ENCODE results near the gene ZBTB34. TPM values are rescaled to one million over a fixed set of nuclear protein-coding genes. Genes with fewer than 3 reads are reported as not detected.

Gene ZBTB34
- total RNA-seq, 6 donors from 2014 or later = 9.5 to 21.3 (median 13.5) TPM

DNA sequence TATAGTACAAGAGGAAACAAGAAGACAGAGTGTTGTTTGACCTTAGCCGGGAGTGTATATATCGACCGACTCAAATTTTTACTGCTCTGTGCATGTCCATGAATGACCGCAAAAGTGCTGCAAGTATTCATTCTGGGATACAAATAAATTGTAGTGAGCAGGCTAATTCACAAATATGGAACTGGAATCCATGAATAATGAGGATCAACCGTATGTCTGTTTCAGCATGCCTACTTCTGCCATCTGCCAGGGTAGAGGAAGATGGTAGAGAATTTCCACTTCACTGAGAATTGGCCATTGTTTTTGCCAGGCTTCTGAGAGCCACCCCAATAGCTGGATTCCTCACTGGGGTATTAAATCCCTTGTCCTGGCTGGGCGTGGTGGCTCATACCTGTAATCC lies 45.7 kb downstream of the ZBTB34 start:
- Histone ChIP-seq H3K4me3 (no peak overlapping the region), H3K4me1 (no peaks in the 10 kb centered on the region), H3K27me3 (no peaks in the 10 kb centered on the region), H3K36me3 (no peaks in the 10 kb centered on the region), H3K9me3 (peaks cover 0 to 8% (median 0%) of the 10 kb centered on the region in 4 donors), H3K27ac (no peak overlapping the region)
- TF ChIP-seq, protein P1, sequence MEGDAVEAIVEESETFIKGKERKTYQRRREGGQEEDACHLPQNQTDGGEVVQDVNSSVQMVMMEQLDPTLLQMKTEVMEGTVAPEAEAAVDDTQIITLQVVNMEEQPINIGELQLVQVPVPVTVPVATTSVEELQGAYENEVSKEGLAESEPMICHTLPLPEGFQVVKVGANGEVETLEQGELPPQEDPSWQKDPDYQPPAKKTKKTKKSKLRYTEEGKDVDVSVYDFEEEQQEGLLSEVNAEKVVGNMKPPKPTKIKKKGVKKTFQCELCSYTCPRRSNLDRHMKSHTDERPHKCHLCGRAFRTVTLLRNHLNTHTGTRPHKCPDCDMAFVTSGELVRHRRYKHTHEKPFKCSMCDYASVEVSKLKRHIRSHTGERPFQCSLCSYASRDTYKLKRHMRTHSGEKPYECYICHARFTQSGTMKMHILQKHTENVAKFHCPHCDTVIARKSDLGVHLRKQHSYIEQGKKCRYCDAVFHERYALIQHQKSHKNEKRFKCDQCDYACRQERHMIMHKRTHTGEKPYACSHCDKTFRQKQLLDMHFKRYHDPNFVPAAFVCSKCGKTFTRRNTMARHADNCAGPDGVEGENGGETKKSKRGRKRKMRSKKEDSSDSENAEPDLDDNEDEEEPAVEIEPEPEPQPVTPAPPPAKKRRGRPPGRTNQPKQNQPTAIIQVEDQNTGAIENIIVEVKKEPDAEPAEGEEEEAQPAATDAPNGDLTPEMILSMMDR (IDR thresholded peaks at IDR 0.05) = no peak
- TF ChIP-seq EP300 (IDR thresholded peaks at IDR 0.05) = no peak
- no peak for TF ChIP-seq POLR2A (IDR thresholded peaks at IDR 0.05)
- no peak for DNase-seq
- WGBS, 2 donors = 61 to 78% methylated on average over 6 of the region's 6 CpGs
- no peak for ATAC-seq (ENCODE audit: low FRiP score in 2 of 2)

DNA sequence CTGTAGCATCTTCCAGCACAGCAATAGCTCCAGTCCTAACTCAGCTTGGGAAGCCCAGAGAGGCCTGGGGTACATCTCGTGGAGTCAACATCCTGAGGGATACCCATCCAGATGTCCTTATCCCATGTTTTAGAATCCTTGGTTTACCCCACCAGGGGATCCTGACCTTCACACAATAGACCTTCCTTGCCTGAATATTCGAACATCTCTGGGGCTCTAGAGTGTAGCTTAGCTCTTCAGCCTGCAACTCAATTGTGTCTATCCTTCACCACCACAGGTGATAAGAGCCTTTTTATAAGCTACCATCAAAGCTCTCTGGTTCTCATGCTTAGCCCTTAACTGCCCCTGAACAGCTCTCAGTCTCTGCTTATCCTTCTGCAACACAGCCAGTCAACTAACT lies 46.6 kb downstream of the ZBTB34 start:
- Histone ChIP-seq H3K4me1 (no peaks in the 10 kb centered on the region), H3K9me3 (no peaks in the 10 kb centered on the region), H3K36me3 (no peaks in the 10 kb centered on the region), H3K27ac (no peak overlapping the region), H3K27me3 (no peaks in the 10 kb centered on the region), H3K4me3 (no peak overlapping the region)
- no peak for DNase-seq
- TF ChIP-seq, protein P1 (IDR thresholded peaks at IDR 0.05) = no peak
- no peak for TF ChIP-seq POLR2AphosphoS5 (IDR thresholded peaks at IDR 0.05)
- TF ChIP-seq POLR2A (IDR thresholded peaks at IDR 0.05) = no peak
- no peak for TF ChIP-seq EP300 (IDR thresholded peaks at IDR 0.05)
- no peak for ATAC-seq (ENCODE audit: low FRiP score in 2 of 2)
- 44 to 80% methylated on average over 2 of the region's 2 CpGs for WGBS, 2 donors

DNA sequence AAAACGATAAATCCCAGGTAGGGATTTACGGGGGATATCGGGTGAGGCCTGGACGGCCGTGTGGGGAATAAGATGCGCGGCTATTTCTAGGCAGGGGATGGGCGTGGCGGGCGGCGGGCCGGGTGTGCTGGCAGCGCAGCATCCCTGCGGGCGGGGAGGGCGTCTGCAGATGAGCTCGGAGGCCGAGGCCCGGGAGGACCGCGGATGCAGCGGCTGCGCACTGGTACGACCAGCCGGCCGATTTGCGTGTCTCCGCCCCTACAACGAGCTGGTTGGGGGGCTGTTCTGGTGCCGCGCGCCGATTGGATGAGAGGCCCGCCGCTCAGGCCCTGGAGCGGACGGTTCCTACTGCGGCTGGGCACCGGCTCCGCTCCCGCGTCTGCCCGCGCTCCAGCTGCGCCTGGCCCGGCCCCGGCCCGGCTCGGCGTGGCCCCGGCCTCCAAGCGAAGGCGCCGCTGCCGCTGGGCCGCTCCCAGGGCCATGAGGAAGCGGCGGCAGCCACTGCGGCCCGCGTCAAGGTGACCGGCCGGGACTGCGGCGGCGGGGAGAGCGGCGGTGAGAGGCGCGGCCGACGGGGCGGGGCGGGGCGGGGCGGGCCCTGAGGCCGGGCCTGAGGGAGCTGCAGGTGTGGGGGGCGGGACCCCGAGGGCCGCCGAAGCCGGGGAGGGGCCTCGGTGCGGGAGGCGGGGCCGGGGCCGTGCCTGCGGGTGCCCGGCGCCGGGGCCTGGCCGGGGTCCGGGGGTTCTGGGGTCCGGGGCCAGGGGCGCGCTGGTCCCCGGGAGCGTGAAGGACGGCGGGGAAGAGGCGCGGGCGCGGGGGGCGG lies 54.2 kb downstream of the ZBTB34 start, which contains the start of gene RALGPS1:
TSS of gene RALGPS1 (plus strand) at position 325 of the 823 bp plus-strand sequence. CDS start 47,508 bp downstream, outside the sequence.
- peak within 1 kb of the TSS; percentile 32 to 86 (median 74) for H3K4me3 ChIP-seq
- peak in 1 of 2 donors; percentile 50 for TF ChIP-seq POLR2AphosphoS5 (IDR thresholded peaks at IDR 0.05)
- TF ChIP-seq POLR2A (IDR thresholded peaks at IDR 0.05) = peak in 1 of 4 donors; percentile 72
- no peak for TF ChIP-seq EP300 (IDR thresholded peaks at IDR 0.05)
- TF ChIP-seq, protein P1 (IDR thresholded peaks at IDR 0.05) = peak in 2 of 6 experiments; percentile 16 to 32
- ATAC-seq (ENCODE audit: low FRiP score in 2 of 2) = peak; percentile 98 to 100
- H3K9me3 ChIP-seq = no peaks in the 10 kb centered on the region
- WGBS, 2 donors = 0 to 1% methylated on average over 5 to 52 of the region's 105 CpGs
- H3K36me3 ChIP-seq = no peaks in the 10 kb centered on the region
- peak; percentile 97 to 98 for DNase-seq
- peaks cover 8 to 15% (median 11%) of the 10 kb centered on the region in 4 donors for H3K4me1 ChIP-seq
- H3K27me3 ChIP-seq = no peaks in the 10 kb centered on the region
- H3K27ac ChIP-seq = peak within 1 kb of the TSS; percentile 68 to 90 (median 80)

DNA sequence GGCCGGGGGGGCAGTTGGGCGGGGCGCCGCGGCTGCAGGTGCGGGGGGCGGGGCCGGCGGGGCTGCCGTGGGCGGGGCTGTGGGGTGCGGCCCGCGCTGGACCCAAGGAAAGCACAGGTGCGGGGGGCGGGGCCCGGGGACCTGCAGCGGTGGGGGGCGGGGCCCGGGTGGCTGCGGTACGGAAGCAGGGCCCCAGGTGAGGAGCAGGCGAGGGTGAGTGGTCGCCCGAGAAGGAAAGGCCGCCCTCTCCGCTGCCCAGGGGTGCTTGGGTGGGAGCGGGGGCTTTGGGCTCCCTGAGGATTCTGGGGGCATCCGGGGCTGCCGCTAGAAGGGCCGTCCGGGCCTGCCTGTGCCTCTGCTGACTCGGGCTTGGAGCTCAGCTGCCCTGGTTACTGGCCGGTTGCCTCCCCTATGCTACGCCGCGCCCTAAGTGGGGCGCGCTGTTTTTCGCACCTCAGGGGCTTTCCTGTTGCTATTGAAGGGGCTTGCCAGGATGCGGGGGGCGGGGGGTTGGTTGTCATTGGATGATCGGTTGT lies 54.9 kb downstream of the ZBTB34 start:
- Histone ChIP-seq H3K27me3 (no peaks in the 10 kb centered on the region), H3K4me3 (peak overlapping the region; percentile 7 to 86 (median 74)), H3K9me3 (no peaks in the 10 kb centered on the region), H3K27ac (peak overlapping the region; percentile 63 to 90 (median 73)), H3K4me1 (peaks cover 8 to 15% (median 11%) of the 10 kb centered on the region in 4 donors), H3K36me3 (no peaks in the 10 kb centered on the region)
- ATAC-seq (ENCODE audit: low FRiP score in 2 of 2) (peak; percentile 26 to 86), DNase-seq (peak; percentile 88 to 95)
- 16 to 23% methylated on average over 2 to 14 of the region's 43 CpGs for WGBS, 2 donors
- TF ChIP-seq POLR2AphosphoS5 (IDR thresholded peaks at IDR 0.05) (no peak), POLR2A (IDR thresholded peaks at IDR 0.05) (no peak), EP300 (IDR thresholded peaks at IDR 0.05) (no peak)
- TF ChIP-seq, protein P1 (IDR thresholded peaks at IDR 0.05) = no peak
